Left cardiac atrium (tissue), 4 donors: ENCODE results near the gene TCHHL1. TPM values are rescaled to one million over a fixed set of nuclear protein-coding genes. Genes with fewer than 3 reads are reported as not detected.

ENCODE experiments used
- ATAC-seq, 2 donors: fragments of 200-7000 bp; cut with Tn5 transposase; one replicate each; pipeline ENCODE4 v1.9.1; 2020; ENCODE audit warnings: mild to moderate bottlenecking in 2 of 2, moderate library complexity in 2 of 2
- DNase-seq: peaks from one replicate; pipeline ENCODE4 v3.0.0-alpha.2; 2020
- intact Hi-C, 2 donors: fragments of 100-400 bp; cut with DNase I; formaldehyde crosslinking; loops; one replicate each; pipeline versions ENCODE4 v1.14.1 to v1.15.1; 2022 to 2023
- total RNA-seq, 2 donors: library from RNA; stranded (reverse); fragmentation: NEBNext Ultra II Directional; extraction: Animal tissue kit (Norgen Biotek cat#: 25700); gene quantifications; one replicate each; pipeline ENCODE4 v1.2.1, GENCODE V29; 2021
- donor health status: DM: no; HTN: yes; CAD: no.
- donor health status: DM: no; HTN: yes; CAD: no; lungs with severe emphysema.
- donor health status: DM: yes; HTN: yes; CAD: no.
- donor health status: Dilated cardiomyopathy.

The TCHHL1 gene
- total RNA-seq, 2 donors from 2014 or later, result not detected

DNA sequence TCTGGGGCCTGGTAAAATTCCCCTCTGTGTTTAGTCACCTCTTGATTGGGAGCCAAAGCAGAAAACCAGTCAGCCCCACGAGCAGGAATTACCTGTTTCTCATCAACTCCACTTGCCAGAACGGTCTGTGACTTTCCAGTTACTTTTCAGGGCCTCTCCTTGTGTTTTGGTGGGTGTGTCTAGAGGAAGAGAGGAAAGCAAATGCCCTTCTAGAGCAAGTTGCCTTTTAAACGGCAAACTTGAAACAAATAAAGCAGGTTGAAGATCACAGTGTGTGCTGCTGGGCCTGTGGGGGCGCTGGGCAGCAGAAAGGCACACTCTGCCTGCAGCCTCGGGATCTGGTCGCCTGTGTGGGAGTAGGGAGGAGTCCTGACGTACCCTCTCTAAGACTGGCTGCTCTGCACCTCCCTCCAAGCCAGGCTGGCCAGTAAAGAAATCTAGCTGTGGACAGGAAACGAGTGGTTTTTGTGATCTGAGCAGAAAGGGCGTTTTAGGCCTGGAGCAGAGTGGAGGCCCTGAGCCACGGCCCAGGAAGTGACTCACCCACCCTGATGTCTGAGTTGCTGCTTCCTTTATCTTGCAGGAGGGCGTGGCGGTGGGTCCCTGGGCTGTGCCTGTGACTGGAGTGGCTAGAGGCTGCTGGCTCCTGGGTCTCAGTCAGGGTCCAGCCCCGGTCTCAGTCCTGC, 41.0 kb downstream of the TCHHL1 start:
- intact Hi-C loops, result no loop called here
- DNase-seq (peak; percentile 95), ATAC-seq (peak; percentile 95 to 96)

DNA sequence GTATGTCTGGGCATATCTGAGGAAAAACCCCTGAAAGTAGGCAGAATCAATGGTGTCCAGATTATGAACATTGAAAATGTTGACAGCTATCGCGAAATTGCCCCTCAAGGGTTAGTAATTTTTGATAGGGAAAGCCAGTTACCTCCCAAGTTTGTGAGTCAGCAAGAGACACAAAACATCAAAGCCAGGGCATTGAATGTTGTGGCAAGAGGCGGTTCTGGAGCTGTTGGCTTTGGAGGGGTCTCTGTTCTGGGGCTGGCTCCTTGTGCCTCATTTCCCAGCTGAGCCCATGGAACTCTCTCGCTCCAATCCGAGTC, 41.5 kb downstream of the TCHHL1 start:
- DNase-seq (no peak), ATAC-seq (peak; percentile 5 to 32)

DNA sequence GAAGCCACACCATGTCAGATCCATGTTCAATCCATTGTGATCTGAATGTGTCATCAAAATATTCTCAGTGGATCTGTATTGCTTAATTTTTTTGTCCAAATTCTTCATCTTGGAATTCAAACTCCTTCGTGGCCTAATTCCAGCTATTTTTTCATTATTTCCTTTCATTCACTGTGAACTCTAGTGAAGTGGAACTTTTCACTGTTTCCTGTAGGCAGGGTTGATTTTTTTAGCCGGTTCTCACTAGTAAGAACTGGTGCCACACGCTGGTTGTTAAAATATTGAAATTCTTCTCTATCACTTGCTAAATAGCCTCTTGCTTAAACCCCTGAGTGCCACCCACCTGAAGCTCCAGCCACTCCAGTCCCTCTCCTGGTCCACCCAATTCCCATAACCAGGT, 44.5 kb downstream of the TCHHL1 start:
- intact Hi-C loops, result no loop called here
- no peak for ATAC-seq
- DNase-seq, result no peak

More for the DNA sequence above, 41.5 kb downstream of the TCHHL1 start:
- intact Hi-C loops, result no loop called here

DNA sequence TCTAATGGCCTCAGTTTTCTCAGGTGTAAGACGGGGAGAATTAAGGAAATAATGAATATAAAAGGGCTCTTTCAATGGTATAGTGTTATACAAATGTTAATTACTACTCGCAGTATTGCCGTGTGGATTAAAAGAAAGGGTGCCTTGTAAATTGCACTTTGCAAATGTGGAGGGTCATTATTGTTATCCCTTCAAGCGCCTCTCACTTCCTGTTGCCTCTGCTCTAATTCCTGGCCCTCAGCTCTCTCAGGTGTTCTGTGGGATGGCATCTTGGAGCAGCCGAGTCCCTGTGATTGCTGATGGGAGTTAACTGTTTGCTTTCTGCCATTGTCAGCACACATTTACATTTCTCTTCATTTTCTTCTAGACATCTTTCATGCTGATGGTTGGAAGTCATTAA, 45.0 kb downstream of the TCHHL1 start:
- intact Hi-C loops, result no loop called here
- DNase-seq (no peak), ATAC-seq (no peak)

DNA sequence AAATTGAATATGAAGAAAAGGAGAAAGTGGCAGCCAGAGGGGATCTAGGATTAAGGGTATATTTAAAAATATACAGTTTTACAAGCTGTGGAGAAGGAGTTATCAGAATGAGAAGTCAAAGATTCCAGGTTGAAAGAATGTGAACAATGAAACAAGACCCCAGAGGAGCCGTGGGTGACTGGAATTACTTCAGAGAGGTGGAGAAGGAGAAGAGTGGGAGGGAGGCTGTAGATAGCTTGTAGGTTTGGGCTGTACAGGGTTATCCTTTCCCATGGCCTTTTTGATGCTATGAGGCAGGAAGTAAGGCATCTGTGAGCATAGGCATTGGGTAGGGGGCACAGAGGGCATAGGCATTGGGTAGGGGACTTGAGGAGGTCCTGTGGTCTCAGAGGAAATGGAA, 46.8 kb downstream of the TCHHL1 start:
- intact Hi-C loops, result no loop called here
- DNase-seq (no peak), ATAC-seq (no peak)

DNA sequence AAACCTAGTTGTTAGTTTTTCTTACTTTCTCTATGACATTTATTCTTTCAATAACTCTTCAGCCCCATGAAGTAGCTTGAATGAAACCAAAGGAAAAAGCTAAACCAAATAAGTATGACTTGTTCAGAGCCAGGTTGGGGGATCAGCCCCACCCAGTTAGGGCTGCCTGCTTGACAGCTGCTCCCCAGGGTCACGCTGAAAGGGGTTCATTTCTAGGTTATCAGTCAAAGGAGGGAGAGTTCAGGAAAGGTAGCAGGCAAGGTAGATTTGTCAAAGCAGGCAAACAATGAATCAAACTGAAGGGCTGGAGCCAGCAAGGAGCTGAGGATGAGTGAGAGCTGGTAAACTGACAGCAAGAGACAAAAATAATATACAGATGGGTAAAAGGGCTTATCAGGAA, 49.0 kb downstream of the TCHHL1 start:
- ATAC-seq, result no peak
- intact Hi-C loops, result no loop called here
- DNase-seq, result no peak

DNA sequence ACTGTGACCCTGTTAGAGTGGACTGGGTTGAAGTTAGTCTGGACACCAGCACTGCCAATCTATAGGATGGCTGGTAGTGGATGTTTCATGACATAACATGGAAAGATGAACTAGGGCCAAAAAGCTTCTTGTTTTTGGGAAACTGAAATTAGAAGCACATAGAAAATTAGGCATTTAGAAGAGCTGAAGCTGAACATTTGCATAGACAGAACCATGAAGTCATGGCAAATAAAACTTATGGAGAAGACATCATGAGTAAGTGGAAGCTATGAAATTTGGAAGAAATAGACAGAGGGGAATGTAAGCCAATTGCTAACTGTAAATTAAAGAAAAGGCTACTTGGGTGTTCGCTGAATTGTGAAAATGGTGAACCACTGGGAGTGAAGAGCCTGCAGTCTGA, 49.4 kb downstream of the TCHHL1 start:
- no peak for DNase-seq
- ATAC-seq, result no peak
- intact Hi-C loops, result no loop called here

DNA sequence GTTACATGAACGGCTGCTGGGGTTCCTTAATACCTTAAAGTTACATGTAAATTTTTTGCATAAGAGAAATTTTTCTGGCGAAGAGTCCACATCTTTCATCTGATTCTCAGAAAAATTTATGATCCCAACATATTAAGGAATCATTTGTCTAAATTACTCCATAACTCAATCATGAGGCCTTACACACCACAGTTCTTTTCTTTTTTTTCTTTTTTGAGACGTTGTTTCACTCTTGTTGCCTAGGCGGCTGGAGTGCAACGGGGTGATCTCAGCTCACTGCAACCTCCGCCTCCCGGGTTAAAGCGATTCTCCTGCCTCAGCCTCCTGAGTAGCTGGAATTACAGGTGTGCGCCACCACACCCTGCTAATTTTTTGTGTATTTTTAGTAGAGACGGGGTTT, 50.0 kb downstream of the TCHHL1 start:
- ATAC-seq (no peak), DNase-seq (no peak)
- intact Hi-C loops, result no loop called here

DNA sequence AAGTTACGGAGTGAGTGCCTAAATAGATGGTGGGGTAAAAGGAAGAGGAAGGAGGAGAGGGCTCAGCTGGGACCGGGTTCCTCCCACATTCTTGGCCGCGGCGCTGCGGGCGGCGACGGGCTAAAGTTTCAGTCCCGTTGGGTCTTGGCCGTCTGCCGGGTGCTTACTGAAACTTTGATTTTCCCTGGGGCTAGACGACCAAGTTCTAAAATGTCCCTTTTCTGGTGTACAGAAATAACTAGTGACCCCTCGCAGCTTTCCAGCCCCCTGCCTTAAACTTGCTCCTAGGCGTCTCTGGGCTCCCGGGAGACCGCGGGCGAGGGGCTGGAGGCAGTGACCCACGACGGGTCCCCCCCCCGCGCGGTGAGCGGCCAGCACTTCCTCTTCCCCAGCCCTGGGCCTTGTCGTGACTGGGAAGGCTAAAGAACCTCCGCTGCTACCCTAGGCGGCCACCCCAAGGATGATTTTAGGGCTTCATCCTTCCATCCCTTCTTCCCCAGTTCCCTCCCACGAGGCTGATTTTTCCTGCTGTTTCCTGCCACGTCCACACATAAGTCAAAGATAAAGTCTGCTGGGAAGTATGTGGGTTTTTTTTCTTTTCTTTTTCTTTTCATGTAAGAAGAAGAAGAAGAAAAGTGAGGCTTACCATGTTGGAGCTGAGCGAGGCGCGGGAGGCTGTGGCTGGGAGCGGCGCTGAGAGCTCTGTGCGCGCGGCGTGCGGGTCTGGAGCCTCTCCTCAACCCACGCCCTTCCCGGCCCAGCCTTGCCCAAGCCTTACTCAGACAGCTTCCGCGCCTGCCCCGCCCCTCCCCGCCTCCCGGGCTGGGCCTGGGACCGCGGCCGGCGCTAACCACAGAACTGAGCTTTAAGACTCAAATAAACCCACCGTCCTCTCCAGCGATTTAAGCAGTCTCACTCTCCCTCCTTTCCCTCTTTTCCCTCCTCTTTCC, 52.3 kb downstream of the TCHHL1 start, which contains the start of gene S100A11:
Gene S100A11, minus strand, starts transcription at position 738 of the 950 bp plus-strand sequence. Its CDS starts 89 bp downstream, at position 649.
- intact Hi-C loops, result no loop called here
- DNase-seq (peak; percentile 95), ATAC-seq (peak; percentile 97 to 98)

DNA sequence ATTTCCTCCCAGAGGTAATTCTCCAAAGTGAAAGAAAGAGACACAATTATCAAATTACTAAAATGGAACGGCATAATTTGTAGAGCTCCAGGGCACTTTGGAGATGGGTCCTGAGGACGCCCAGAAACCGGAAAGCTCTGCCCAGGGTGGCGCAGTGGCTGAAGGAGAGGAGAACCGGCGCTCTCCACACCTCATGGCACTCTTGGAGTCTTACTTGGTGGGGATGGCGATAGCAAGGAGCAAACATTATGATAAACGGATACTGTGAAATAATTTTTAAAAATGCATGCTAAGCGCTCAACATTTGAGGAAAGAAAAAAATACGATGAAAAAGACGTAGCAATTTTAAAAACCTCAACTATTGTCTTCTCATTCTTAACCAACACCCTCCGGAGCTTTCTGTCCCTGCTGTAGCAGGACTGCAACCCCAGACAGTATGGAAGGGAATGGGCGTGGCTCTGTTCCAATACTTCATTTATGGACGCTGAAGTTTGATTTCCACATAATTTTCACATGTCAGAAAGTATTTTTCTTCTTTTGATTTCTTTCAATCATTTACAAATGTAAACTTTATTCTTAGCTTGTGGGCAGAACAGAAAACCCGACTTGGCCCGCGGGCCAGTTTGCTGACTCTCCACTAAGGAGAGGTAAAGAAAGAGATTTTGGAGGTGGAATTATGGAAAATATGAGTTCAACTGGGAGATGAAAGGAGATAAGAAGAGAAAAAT, 53.2 kb downstream of the TCHHL1 start:
- ATAC-seq (peak in 1 of 2 donors; percentile 30), DNase-seq (no peak)
- intact Hi-C loops, result no loop called here

DNA sequence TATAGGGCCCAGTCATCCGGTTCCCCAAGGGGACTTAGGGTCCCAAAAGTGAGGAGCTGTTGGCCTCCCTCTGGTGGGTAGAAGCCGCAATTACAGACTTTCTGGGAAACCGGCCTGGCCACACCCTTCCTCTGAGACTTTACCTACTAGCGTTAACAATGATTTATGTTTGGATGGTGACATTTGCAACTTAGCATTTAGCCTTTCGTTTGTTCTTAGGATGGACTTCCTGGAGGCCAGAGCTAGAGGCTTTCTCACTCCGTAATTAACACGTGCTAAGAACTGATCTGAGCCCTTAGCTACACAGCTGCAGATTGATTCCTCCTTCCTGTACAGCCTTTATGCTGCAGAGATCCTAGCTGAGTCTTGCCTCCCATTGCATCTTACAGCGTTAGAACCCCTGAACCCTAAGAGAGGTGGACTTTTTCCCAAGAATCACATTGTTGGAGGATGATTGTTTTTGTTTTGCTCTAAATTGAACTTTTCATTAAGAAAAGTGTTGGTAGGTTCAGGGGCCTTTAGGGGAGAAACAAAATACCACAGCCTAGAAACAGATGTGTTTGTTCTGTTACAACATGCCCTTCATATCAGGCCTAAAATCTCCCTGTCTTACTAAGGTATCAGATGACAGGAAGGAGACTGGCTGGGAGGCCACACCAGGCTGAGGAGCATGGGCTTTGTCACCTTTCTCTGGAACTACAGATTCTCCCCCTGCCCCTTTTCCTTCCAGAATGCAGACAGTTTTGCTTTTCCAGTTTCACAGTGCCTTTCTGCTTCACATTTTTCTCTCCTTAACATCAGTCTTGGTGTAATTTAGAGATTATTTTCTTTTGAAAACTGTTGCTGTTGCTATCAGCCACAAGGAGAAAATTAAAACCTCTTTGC, 54.0 kb downstream of the TCHHL1 start:
- intact Hi-C loops, result no loop called here
- ATAC-seq, result peak in 1 of 2 donors; percentile 8
- DNase-seq, result peak; percentile 60

DNA sequence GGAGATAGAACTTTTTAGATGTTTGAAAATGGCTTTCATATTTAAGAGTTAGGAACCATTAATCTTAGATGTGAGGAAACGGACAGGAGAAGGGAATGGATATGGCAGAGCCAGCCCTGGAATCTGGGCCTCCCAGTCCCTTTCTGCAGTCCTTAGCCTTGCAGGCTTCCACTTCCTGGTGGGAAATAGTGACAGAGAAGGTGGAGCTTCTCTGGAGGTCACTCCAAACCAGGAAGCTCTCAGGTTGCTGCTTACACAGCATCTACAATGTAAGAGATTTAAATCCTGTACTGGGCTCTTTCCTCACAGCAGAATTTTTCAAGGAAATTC, 54.6 kb downstream of the TCHHL1 start:
- ATAC-seq (peak in 1 of 2 donors; percentile 1), DNase-seq (no peak)
- intact Hi-C loops, result no loop called here

Other genes starting within 250 kb of the TCHHL1 start
- not detected for gene C2CD4D, start 249.2 kb downstream of the TCHHL1 start, total RNA-seq
- gene THEM5, start 235.4 kb downstream of the TCHHL1 start, total RNA-seq, result not detected
- 10 to 100 TPM; 14.7 to 17.6 TPM for gene THEM4, start 179.6 kb downstream of the TCHHL1 start, total RNA-seq
- gene S100A10, start 95.2 kb downstream of the TCHHL1 start, total RNA-seq, result 100 to 1,000 TPM; 313 to 335 TPM
- 100 to 1,000 TPM; 178 to 195 TPM for gene S100A11, start 52.1 kb downstream of the TCHHL1 start, total RNA-seq
- under 1 TPM; 0.03 to 0.08 TPM for gene TCHH, start 26.4 kb upstream of the TCHHL1 start, total RNA-seq
- not detected for gene RPTN, start 70.2 kb upstream of the TCHHL1 start, total RNA-seq
- gene HRNR, start 135.1 kb upstream of the TCHHL1 start, total RNA-seq, result not detected
- gene FLG, start 236.2 kb upstream of the TCHHL1 start, total RNA-seq, result not detected